Fibroblast of skin of right biceps (primary cell): ENCODE results near the gene LGALS13.

Experiments used
- DNase-seq: peaks from one replicate; pipeline ENCODE4 v3.0.0-alpha.2; 2013

Gene LGALS13, protein sequence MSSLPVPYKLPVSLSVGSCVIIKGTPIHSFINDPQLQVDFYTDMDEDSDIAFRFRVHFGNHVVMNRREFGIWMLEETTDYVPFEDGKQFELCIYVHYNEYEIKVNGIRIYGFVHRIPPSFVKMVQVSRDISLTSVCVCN

DNA sequence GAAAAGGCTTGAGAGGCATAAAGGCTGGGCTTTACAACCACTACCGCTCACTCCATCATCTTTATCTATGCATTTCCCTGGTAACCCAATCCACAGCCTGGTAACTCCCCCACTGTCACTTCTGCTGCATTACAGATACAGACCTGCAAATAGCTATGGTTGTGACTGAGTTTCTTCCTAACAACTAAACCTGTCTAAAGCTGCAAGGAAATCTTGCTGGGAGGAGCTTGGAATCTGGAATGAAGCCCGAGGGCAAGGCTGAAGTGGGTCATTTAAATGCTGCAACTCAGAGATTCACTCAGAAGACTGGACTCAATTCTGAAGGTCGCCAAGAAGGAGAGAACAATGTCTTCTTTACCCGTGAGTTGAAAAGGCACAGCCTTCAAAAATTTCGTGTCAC lies at the start of gene LGALS13:
Gene LGALS13 (plus strand): TSS at position 301 of the 400 bp plus-strand sequence. CDS start 45 bp downstream, at position 346.
- no peak for DNase-seq

DNA sequence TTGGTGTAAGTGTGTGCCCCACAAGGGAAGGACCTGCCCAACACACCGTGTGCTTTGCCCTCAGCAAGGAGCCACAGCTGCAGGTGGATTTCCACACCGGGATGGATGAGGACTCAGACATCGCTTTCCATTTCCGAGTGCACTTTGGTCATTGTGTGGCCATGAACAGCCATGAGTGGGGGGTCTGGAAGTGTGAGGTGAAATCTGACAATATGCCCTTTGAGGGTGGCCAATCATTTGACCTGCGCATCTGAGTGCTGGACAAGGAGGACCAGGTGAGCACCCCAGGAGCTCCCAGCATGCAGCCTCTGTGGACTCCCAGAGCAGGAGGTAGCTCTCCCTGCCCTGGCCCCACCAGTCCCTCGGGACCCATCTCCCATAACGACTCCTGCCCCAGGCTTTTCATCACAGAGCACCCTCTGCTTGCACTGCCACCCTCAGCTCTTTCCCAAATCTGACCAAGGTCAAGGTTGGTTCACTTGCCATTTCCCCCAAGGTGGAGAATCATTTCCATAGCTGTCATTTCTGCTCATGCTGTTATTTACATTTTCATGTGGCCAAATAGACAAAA lies 49.2 kb upstream of the LGALS13 start:
- no peak for DNase-seq

DNA sequence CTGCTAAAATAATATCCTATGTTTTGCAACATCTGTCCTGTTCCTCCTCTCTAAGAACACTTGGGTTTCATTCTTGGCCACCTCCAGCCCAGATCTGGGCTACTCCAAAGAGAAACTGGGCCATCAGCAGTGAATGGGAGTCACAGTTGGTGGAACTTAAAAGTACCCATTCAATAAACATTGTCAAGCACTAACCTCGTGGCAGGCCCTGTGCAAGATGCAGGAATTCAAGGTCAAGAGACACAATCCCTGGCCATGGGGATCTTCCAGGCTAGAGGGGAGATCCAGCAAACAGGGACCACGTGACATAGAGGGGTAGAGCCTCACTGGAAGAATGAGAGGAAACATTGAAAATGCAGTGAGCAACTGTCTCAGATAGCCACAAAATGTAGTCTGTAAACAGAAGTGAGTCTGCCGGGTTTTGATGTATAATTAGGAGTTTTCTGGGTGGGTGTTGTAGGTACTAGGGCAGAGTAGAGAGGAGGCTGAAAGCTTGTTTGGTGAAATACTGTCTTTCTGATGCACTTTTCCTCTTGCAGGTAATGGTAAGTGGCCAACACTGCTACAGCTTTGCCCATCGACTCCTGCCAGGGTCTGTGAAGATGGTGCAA lies 47.5 kb upstream of the LGALS13 start:
- no peak for DNase-seq

DNA sequence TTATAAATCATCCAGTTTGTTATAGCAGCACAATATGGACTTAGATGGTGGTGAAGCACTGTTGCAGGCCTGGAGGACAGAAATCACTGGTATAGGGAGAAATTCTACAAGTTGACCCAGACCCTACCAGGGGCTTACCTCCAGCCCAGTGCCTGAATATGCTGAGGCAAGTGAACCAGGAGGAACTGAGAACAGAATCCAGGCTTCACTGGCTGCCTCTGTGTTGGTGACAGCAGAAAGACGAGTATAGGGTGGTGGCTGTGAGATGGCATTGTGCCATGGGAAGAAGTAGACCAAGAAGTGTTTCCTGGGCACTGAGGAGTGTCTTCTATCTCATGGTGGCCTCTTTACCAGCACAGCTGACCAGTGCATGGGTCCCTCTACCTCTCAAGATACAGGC lies 46.4 kb upstream of the LGALS13 start:
- no peak for DNase-seq

DNA sequence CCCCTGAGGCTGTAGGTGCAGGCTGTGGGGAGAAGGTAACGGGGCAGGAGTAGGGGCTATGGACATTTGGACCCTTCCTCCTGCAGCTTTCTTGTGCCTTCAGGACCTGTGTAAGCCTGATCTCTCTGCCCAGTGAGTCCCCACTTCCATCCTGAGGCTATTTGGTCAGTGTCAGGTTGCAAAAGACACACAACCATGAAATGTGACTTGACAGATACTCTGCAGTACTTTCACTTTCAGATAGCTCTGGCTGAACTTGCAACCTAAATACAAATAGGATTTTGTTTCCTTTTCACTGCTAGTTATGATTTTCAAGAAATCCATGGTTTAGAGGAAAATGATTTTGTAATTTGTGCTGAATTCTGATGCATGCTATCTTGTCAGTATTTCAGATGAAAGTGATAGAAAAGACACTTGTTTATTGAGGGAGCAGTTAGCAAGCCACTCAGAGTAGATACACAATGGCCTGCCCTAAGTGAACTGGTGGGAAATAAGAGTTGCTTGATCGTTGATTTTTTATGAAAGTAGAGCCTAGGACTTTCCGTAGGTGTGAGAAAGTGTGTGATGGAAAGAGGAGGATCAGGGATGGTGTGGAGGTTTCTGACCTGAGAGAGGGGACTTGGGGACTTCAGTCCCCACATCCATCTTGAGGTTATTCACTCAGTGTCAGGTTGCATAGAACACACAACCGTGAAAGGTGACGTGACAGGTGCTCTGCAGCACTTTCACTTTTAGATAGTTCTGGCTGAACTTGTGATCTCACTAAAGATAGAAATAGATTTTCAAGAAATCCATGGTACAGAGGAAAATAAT lies 44.3 kb upstream of the LGALS13 start:
- no peak for DNase-seq

DNA sequence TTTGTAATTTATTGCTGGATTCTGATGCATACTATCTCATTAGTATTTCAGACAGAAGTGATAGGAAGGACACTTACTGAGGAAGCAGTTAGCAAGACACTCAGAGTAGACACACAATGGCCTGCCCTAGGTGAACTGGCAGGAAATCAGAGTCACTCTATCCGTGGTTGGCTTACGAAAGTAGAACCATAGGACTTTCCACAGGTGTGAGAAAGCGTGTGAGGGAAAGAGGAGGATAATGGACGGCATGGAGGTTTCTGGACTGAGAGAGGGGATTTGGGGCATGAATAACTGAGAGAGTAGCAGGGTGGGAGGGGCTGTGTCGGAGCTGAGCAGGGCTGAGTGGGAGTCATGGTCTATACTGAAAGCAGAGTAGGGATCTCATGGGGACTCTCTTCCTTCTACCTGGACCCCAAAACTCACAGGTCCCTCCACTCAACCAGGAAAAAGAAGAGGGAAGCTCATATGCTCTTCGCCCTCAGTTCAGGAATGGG lies 43.7 kb upstream of the LGALS13 start:
- no peak for DNase-seq

DNA sequence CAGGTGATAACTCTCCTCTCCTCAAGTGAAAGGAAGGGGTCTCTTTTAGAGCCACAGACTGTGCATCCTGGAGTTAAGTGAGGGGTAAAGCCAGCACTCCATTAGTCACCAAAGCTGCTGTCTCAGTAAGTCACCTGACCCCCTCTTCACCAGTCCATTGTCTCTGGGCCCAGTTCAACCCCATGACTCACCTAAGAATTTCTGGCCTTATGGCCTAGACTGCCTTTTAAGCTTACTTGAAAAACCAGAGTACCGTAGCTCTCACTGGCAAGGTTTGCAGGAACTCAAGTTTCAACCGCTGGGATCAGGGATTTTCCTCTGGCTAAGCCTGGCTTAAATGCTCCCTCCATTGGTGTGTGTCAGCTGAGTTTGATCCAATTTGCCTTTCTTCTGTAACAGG lies 38.9 kb upstream of the LGALS13 start:
- peak; percentile 4 for DNase-seq

DNA sequence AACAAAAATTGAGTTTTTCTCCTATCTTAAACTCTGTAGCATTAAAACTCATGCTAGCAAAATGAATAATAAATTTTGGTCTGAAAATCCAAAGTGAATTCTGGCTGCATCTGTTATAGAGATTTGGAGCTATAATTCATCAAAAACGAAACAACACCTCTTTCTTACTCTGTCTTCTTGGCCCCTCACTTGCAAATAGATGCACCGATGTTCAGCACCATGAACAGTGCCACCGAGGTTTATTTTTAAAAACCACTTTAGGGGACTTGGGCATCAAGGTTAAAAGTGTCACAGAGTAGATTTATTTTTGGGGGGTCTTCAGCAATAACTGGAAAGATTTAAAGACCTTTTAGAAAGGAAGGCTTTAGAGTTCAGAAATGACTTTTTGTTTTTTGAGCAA lies 36.3 kb upstream of the LGALS13 start:
- DNase-seq, result no peak

DNA sequence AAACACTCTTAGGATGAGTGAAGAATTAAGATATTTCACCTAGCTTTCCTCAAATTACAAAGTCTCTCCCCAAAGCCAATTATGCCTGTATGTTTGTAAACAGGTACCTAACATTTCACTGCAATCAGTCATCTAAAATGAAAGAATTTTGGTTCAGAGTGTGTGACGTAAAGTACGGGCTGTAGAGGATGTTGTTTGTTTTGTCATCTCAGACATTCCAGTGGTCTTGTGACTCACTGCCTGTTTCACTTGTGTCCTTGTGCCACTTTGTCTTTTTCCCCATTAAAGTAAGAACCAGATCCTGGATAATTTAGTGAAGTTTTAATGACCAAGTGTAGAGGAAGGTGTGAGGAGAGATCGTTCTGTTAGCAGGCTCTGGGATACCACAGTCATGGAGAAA lies 33.7 kb upstream of the LGALS13 start:
- DNase-seq, result peak; percentile 4

DNA sequence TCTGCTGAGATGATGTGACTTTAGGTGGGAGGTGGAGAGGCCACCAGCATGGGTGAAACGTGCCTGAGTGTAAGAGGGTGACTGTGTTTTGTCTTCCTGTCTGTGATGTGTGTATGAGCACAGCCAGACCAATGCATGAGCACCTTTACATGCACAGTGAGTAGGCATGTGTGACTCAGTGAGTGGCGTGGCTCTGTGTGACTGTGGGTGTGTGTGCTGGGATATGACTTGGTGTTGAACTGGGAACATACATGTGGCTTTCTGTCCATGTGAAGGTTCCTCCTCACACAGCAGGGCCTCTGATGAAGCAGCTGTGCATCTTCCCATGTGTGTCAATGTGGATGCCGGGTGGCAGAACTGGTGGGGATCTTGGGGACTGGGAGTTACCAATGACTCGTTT lies 19.9 kb upstream of the LGALS13 start:
- DNase-seq, result no peak

DNA sequence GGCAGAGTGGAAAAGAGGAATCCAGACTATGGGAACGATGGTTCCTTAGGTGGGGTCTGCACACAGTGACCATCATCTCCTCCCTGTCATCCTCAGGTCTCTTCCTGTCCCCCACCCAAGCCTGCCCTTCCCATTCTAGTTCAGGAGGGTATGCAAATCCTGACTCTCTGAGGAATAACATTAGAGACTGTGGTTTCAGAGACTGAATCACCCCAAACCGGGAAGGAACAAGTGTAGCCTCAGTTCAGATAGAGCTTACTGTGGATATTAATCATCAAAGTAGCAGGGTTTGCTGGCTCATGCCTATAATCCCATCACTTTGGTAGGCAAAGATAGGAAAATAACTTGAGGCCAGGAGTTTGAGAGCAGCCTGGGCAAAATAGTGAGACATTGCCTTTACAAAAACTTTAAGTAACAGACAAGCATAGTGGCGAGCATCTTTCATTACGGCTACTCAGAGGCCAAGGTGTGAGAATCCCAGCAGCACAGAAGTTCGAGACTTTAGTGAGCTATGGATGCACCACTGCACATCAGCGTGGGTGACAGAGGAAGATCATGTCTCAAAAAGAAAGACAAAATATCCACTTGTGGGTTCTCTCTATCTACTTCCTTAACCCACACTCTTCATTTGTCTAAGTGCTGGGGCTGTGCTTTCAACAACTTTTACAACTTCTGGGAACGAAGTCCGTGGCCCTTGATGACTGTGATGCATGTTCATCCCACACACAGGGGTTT lies 19.3 kb upstream of the LGALS13 start:
- DNase-seq, result no peak

DNA sequence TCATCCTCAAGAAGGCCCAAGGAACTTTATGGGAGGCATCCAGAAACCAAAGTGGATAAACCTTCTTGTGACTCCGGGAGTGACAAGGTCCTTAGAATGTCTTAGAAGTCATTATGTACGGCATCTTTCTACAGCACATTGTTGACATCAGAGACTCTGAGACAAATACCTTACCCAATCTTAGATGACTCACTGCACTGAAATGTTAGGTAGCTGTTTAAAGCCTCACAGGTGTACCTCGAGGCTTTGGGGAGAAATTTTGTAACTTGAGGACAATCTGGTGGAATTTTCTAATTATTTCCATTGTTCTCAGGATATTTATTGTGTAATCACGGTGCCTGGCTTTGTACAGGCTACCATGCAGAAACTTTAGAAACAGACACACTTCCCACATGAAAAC lies 14.8 kb upstream of the LGALS13 start:
- no peak for DNase-seq

DNA sequence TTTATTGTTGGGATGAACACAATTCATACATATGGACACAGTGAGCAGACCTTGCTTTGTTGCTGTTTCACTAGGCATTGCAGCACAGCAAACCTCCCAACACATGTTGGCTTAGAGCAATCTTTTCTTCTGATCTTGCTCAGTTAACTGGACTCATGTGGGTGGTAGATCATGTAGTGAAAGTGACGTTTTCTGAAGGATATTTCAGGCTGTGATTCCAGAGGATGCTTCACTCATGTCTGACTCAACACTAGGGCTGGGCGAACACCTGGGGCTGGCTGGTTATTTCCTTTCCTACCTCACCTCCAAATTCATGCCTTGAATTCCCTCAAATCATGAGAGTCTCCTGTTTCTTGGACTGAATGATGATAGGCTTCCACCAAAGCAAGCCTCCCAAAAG lies 14.3 kb upstream of the LGALS13 start:
- no peak for DNase-seq

DNA sequence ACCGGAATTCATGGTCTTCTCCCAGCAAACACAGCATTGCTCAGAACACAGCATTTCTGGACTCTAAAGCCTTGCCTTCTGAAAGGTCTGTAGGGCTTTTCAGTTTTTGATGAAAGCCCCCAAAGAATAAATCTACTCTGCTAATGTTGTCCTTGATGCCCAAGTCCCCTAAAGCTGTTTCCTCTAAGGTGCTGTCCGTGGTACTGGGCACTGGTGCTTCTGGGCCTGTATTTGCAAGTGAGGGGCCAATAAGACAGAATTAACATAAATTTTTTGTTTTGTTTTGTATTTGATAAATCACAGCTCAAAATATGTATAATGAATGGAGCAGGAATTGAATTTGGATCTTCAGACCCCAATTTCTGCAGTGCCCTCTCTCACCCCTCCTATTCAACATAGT lies 12.1 kb upstream of the LGALS13 start:
- no peak for DNase-seq

DNA sequence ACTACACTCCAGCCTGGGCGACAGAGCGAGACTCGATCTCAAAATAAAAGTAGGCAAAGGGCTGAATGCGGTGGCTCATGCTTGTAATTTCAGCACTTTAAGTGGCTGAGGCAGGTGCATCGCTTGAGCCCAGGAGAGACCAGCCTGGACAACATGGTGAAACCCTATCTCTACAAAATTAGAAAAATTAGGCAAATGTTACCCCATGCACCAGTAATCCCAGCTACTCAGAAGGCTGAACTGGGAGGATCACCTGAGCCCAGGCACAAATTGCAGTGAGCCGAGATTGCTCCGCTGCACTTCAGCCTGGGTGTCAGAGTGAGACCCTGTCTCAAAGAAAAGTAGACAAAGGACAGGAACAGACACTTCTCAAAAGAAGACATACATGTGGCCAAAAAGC lies 9.9 kb upstream of the LGALS13 start:
- DNase-seq, result no peak

DNA sequence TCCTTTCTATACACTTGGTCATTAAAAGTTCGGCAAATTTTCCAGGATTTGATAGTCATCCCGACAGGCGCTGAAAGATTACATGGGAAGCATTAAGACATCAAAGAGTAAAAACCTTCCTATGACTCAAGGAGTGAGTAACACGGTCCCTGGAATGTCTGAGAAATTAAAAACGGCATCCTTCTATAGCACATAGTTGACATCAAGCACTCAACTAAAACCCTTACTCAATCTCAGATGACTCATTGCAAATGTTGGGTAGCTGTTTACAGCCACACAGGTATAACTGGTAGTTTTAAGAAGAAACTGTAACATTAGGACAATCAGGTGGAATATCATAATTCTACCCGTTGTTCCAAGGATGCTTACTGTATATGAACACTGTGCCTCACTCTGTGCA lies 6.4 kb upstream of the LGALS13 start:
- DNase-seq, result no peak

DNA sequence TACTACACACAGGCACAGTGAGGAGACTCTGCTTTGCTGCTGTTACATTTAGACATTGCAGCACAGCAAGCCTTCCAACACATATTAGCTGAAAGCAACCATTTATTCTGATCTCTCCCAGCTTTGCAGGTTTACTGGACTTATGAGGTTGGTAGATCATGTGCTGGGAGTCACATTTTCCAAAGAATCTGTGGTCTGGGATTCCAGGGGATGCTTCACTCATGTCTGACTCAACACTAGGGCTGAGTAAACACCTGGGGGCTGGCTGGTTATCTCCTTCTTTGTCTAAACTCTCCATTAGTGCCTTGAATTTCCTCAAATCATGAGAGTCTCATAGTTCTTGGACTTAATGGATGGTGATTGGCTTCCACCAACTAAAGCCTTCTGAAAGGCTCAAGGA lies 5.4 kb upstream of the LGALS13 start:
- DNase-seq, result no peak

DNA sequence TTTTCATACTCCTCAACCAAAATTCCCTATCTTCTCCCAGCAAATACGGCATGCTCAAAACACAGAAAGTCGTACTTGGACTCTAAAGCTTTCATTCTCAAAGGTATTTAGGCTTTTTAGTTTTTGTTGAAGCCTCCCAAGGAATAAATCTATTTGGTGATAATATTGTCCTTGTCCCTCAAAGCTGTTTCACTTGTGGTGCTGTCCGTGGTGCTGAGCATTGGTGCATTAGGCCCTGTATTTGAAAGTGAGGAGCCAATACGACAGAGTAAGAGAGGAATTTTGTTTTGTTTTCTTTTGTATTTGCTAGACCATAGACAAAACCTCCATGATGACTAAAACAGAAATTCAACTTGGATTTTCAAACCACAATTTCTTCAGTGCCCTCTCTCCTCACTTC lies 3.2 kb upstream of the LGALS13 start:
- peak; percentile 29 for DNase-seq

DNA sequence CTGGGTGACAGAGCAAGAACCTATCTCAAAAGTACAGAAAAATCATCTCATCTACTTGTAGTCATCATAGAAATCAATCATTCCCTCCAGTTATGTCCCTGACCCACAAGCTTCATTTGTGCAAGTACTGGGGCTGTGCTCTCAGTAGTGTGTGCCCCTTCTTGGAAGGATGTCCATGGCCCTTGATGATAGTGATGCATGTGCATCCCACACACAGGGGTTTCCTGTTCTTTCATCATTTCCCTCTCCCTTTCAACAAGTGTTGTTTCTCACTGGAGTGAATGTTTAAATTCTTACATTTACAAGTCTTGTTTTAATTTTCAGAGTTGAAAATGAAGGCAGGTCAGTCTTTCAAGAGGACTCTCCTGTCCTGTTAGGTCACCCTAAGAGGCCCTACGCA lies 1.5 kb downstream of the LGALS13 start:
- DNase-seq, result no peak

DNA sequence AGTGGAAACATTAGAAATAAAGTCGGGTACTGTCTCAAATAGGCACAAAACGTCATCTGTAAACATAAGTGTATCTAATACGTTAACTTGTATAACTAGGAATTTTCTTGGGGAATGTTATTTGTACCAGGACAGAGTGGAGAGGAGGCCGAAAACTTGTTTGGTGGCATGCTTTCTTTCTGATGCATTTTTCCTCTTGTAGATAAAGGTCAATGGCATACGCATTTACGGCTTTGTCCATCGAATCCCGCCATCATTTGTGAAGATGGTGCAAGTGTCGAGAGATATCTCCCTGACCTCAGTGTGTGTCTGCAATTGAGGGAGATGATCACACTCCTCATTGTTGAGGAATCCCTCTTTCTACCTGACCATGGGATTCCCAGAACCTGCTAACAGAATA lies 4.7 kb downstream of the LGALS13 start:
- DNase-seq, result no peak

DNA sequence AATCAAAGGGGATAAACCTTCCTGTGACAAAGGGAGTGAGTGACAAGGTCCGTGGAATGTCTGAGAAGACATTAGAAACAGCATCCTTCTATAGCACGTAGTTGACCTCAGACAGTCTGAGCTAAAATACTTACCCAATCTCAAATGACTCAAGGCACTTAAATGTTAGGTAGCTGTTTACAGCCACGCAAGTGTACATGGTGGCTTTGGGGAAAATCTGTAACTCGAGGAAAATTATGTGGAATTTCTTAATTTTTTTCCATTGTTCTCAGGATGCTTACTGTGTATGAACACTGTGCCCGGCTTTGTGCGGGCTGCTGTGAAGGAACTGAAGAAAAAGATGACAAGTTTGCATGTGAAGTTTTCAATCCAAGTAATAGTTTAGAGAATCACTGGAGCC lies 5.2 kb downstream of the LGALS13 start:
- no peak for DNase-seq

DNA sequence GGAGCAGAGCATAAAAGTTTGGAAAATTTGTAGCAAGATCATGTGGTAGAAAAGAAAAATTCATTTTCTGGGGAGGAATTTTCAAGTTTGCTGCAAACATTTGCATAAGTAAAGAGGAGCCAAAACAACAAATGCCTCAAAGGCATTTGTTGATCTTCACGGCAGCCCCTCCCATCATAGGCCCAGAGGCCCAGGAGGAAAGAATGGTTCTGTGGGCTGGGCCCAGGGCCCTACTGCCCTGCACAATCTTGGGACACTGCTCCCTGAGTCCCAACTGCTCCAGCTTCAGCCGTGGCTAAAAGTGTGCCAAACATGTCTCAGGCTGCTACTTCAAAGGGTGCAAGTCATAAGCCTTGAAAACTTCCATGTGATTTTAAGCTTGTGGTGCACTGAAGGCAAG lies 11.3 kb downstream of the LGALS13 start:
- DNase-seq, result no peak

DNA sequence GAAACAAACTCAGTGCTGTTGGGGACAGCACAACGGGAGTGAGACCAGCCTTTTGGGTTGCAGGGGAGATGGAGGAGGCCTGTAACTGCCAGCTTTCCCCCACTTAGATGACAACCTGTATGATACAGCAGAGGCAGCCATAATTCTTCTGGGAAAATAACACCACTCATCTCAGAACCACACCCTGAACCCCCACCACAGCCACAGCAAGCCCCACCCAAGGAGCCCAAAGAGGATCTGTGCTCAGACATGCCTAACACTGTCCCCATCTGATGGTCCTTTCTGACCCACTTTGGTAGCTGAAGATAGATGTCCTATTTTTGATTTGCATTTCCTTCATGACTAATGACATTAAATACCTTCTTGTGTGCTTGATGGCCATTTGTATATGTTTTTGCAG lies 15.4 kb downstream of the LGALS13 start:
- DNase-seq, result no peak
